Fibroblast of lung (primary cell): ENCODE data around the gene FSHR. TPM values are rescaled to one million over a fixed set of nuclear protein-coding genes. Genes with fewer than 3 reads are reported as not detected.

Experiments
- DNase-seq, 2 donors: peaks; one replicate each; pipeline versions ENCODE4 v3.0.0 to v3.0.0-alpha.2; 2010; ENCODE audit warnings: low read depth in 2 of 2
- H2AFZ ChIP-seq: 2 replicates; pipeline ENCODE4 v1.5.1; 2012; ENCODE audit warnings: low read length, control low read depth, inconsistent platforms
- H3K27ac ChIP-seq: 2 replicates; pipeline ENCODE4 v1.5.1; 2011; ENCODE audit warnings: low read length, control low read depth; ENCODE audit not compliant: insufficient read depth
- H3K27me3 ChIP-seq: 2 replicates; pipeline ENCODE4 v1.5.1; 2011; ENCODE audit warnings: mild to moderate bottlenecking, low read length; ENCODE audit not compliant: control insufficient read depth, insufficient read depth
- H3K36me3 ChIP-seq: 2 replicates; pipeline ENCODE4 v1.5.1; 2011; ENCODE audit warnings: low read length; ENCODE audit not compliant: control insufficient read depth, insufficient read depth
- H3K4me1 ChIP-seq: 2 replicates; pipeline ENCODE4 v1.5.1; 2011; ENCODE audit warnings: low read length; ENCODE audit not compliant: control insufficient read depth, insufficient read depth; ENCODE audit errors: extremely low read depth
- H3K4me2 ChIP-seq: 2 replicates; pipeline ENCODE4 v1.5.1; 2011; ENCODE audit warnings: low read length, control low read depth; ENCODE audit not compliant: insufficient read depth; ENCODE audit errors: extremely low read depth
- H3K4me3 ChIP-seq, 4 experiments: fragments of 200-600 bp in 1 of 4; sonication (generic) in 1 of 4; replicated peaks in 1 of 4; 2 replicates each; pipeline ENCODE4 v1.5.1; 2011 to 2016; ENCODE audit warnings: low read length in 4 of 4, low read depth in 3 of 4, mild to moderate bottlenecking in 3 of 4, control low read depth in 2 of 4, inconsistent platforms in 1 of 4, mixed read lengths in 1 of 4; ENCODE audit not compliant: insufficient read depth in 1 of 4; ENCODE audit errors: control extremely low read depth in 1 of 4
- H3K79me2 ChIP-seq: 2 replicates; pipeline ENCODE4 v1.5.1; 2012; ENCODE audit warnings: mild to moderate bottlenecking, low read length, inconsistent platforms; ENCODE audit not compliant: control insufficient read depth, insufficient read depth
- H3K9ac ChIP-seq: 2 replicates; pipeline ENCODE4 v1.5.1; 2011; ENCODE audit warnings: mild to moderate bottlenecking, low read length, control low read depth; ENCODE audit not compliant: insufficient read depth
- H3K9me3 ChIP-seq: 2 replicates; pipeline ENCODE4 v1.5.1; 2012; ENCODE audit warnings: low read depth, low read length; ENCODE audit not compliant: control insufficient read depth, insufficient read depth
- H4K20me1 ChIP-seq: 2 replicates; pipeline ENCODE4 v1.5.1; 2011; ENCODE audit warnings: low read length; ENCODE audit not compliant: control insufficient read depth, insufficient read depth; ENCODE audit errors: extremely low read depth
- EZH2 ChIP-seq: IDR thresholded peaks from 2 replicates; pipeline ENCODE4 v1.5.1; 2012; ENCODE audit warnings: low read length, control low read depth, mild to moderate bottlenecking; ENCODE audit errors: missing control alignments
- polyA plus RNA-seq, 2 donors: library from polyadenylated mRNA; depleted of rRNA in 1 of 2; stranded (reverse) in 1 of 2; unstranded in 1 of 2; fragments of >200 nt; gene quantifications; 2 replicates each; pipeline ENCODE4 v1.2.1, GENCODE V29; 2011 to 2012; ENCODE audit warnings: missing spikeins in 1 of 2
- total RNA-seq: library from RNA; depleted of rRNA; stranded (reverse); fragments of >200 nt; gene quantifications from 2 replicates; pipeline ENCODE4 v1.2.1, GENCODE V29; 2014
- TF ChIP-seq, protein P1 (sequence below), 2 donors: IDR thresholded peaks in 1 of 2; conservative IDR thresholded peaks in 1 of 2; 1 replicate in 1 of 2; 2 replicates in 1 of 2; pipeline ENCODE4 v1.5.1; 2011 to 2012; ENCODE audit warnings: low read length in 2 of 2, control low read depth in 1 of 2, inconsistent platforms in 1 of 2, low read depth in 1 of 2, mild to moderate bottlenecking in 1 of 2

FSHR gene
- total and polyA plus RNA-seq, 2 donors (not counting 1 experiment from before 2014, with no cell fraction given), result not detected

DNA sequence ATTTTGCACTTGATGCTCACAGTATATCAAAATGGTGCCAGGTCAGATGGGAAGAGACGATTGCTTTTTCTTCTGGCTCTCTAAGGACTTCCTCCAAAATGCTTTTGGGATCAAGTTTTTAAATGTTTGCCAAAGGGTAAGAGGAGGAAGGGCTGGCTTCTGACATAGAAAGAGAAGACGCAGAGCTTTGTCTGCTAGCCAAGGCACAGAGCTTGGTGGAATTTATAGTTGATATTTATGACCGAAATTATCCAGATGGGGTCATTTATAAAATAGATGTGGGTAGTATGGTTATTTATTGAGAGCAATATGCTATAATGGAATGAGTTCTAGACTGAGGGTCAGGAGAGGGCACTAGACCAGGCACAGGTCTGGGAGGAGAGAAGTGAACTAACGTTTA lies 193.3 kb downstream of the FSHR start:
- no peak overlapping the region for H3K4me3 ChIP-seq
- H4K20me1 ChIP-seq, result no peaks in the 10 kb centered on the region
- H3K9ac ChIP-seq, result no peak overlapping the region
- TF ChIP-seq, protein P1, sequence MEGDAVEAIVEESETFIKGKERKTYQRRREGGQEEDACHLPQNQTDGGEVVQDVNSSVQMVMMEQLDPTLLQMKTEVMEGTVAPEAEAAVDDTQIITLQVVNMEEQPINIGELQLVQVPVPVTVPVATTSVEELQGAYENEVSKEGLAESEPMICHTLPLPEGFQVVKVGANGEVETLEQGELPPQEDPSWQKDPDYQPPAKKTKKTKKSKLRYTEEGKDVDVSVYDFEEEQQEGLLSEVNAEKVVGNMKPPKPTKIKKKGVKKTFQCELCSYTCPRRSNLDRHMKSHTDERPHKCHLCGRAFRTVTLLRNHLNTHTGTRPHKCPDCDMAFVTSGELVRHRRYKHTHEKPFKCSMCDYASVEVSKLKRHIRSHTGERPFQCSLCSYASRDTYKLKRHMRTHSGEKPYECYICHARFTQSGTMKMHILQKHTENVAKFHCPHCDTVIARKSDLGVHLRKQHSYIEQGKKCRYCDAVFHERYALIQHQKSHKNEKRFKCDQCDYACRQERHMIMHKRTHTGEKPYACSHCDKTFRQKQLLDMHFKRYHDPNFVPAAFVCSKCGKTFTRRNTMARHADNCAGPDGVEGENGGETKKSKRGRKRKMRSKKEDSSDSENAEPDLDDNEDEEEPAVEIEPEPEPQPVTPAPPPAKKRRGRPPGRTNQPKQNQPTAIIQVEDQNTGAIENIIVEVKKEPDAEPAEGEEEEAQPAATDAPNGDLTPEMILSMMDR (conservative IDR thresholded peaks at IDR 0.05 in 1 of 2, IDR thresholded peaks at IDR 0.05 in 1 of 2; ENCODE audit: low read depth in 1 of 2, low read length in 2 of 2), result no peak
- no peak for TF ChIP-seq EZH2
- H3K27me3 ChIP-seq, result no peaks in the 10 kb centered on the region
- no peaks in the 10 kb centered on the region for H3K79me2 ChIP-seq
- H3K27ac ChIP-seq, result no peak overlapping the region
- no peaks in the 10 kb centered on the region for H3K36me3 ChIP-seq
- no peak for DNase-seq
- no peaks in the 10 kb centered on the region for H3K4me1 ChIP-seq
- H3K9me3 ChIP-seq, result no peaks in the 10 kb centered on the region
- H2AFZ ChIP-seq, result no peak overlapping the region
- H3K4me2 ChIP-seq, result no peak overlapping the region

DNA sequence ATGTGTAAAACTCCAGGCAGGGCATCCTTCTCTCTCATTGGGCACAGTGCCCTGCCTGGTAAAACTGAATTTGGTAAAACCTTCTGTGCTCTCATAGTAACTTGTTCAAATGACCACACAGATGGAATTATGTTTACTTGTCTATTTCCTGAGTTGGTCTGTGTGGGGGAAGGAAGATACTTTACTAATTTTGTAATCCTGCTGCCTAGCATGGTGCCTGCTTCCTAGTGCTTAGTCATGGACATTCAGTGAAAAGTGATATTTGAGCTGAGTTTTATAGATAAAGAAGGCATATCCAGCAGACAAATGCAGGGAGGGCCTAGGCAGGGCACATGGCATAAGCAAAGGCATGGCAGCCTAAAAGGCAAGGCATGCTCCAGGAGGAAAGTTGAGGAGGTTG lies 199.4 kb downstream of the FSHR start:
- Histone ChIP-seq H3K9ac (no peak overlapping the region), H3K27me3 (no peaks in the 10 kb centered on the region), H3K36me3 (no peaks in the 10 kb centered on the region), H3K4me3 (no peak overlapping the region), H3K4me2 (no peak overlapping the region), H3K79me2 (no peaks in the 10 kb centered on the region), H3K27ac (no peak overlapping the region), H3K9me3 (no peaks in the 10 kb centered on the region), H4K20me1 (no peaks in the 10 kb centered on the region), H3K4me1 (no peaks in the 10 kb centered on the region), H2AFZ (no peak overlapping the region)
- peak in 1 of 2 donors; percentile 6 for DNase-seq
- TF ChIP-seq, protein P1 (conservative IDR thresholded peaks at IDR 0.05 in 1 of 2, IDR thresholded peaks at IDR 0.05 in 1 of 2; ENCODE audit: low read depth in 1 of 2, low read length in 2 of 2), result no peak
- TF ChIP-seq EZH2, result no peak

- Histone ChIP-seq H3K27ac (no peak overlapping the region), H3K9me3 (no peaks in the 10 kb centered on the region), H3K9ac (no peak overlapping the region), H4K20me1 (no peaks in the 10 kb centered on the region), H3K36me3 (no peaks in the 10 kb centered on the region), H3K79me2 (no peaks in the 10 kb centered on the region), H3K4me3 (no peak overlapping the region), H3K4me2 (no peak overlapping the region), H3K4me1 (no peaks in the 10 kb centered on the region), H2AFZ (no peak overlapping the region), H3K27me3 (no peaks in the 10 kb centered on the region)
- no peak for TF ChIP-seq EZH2
- TF ChIP-seq, protein P1 (conservative IDR thresholded peaks at IDR 0.05 in 1 of 2, IDR thresholded peaks at IDR 0.05 in 1 of 2; ENCODE audit: low read depth in 1 of 2, low read length in 2 of 2), result no peak
- DNase-seq, result no peak
Measured at GRCh38 chr2:48954311-48954710, 200.0 kb downstream of the FSHR start.
